Stimulated activated CD4-positive, alpha-beta T cell treated with anti-CD3 and anti-CD28 coated beads, Interleukin-12 subunit alpha, Interleukin-12 subunit beta, amount 100 ng/mL, for 48 hours (primary cell): ENCODE results near the gene IL2RG.

Source experiments
- DNase-seq, 3 donors: peaks; one replicate each; pipeline ENCODE4 v3.0.0-alpha.2; 2020; ENCODE audit warnings: low read depth in 2 of 3, low spot score in 1 of 3

Gene IL2RG

GRCh38 chrX:71111141-71111843, at the start of gene IL2RG:
Gene IL2RG (minus strand): TSS chrX:71111577. CDS start chrX:71111539, 38 bp downstream.
- DNase-seq: peak; percentile 55 to 82 (median 57)

DNA sequence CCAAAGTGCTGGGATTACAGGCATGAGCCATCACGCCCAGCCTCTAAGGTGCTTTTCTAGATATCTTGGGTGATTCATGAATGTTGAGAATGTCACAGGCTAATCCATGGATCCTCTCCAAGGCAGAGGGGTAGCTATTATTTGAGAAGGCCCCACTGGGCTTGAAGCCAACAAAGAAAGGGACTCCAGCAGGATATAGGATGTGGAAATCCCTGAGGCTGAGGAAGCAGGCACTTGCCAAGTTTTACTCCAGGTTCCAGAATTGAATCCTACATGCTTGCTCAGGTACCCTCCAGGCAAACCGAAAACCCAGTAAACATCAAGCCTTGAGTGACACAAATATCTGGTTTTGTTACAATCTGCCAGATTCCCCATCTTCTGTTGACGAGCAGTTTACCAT, 49.1 kb upstream of the IL2RG start:
- DNase-seq: no peak

- no peak for DNase-seq
Observed at GRCh38 chrX:71159335-71159734, 48.0 kb upstream of the IL2RG start.

GRCh38 chrX:71158603-71159002, 47.2 kb upstream of the IL2RG start:
- DNase-seq: no peak

GRCh38 chrX:71154641-71155040, 43.3 kb upstream of the IL2RG start:
- DNase-seq: no peak

GRCh38 chrX:71154196-71154595, 42.8 kb upstream of the IL2RG start:
- DNase-seq: no peak

DNA sequence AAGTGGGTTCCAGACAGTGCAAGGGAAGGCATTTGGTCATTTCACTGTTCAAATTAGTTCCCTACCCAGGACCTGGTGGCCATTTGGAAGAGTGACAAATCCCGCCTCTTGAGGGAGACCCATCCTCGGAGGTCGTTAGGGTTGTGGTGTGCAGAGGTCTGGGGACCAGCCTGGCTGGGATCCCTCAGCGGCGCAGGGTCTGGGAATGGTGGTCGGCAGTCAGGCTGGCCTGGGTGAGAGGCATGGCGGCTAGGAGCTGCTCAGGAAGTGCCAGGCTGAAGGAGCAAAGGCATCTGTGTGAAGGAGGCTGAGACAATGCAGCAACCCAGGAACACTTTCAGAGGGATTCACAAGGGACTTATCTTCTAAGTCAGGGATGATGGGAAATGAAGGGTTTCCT, 40.0 kb upstream of the IL2RG start:
- DNase-seq: no peak

- DNase-seq: no peak
Observed at GRCh38 chrX:71148278-71148663, 36.9 kb upstream of the IL2RG start.

DNA sequence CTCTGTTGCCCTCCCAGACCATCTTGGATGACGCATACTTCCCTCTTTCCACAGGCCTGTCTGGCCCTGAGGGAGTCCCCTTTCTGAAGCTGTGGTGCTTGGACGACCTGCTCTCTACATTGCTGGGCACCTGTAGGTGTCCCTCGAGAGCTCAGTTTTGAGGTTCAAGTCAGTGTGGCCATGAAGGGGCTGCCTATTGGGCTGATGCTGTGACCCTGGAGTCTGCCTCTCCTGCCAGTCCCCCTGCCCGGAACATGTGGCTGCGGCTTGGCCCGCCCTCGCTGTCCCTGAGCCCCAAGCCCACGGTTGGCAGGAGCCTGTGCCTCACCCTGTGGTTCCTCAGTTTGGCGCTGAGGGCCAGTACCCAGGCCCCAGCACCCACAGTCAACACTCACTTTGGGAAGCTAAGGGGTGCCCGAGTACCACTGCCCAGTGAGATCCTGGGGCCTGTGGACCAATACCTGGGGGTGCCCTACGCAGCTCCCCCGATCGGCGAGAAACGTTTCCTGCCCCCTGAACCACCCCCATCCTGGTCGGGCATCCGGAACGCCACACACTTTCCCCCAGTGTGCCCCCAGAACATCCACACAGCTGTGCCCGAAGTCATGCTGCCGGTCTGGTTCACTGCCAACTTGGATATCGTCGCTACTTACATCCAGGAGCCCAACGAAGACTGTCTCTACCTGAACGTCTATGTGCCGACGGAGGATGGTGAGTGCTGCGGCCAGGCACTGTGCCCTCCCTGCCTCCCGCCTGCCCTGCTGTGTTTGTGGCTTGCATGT, 36.3 kb upstream of the IL2RG start:
- no peak for DNase-seq

DNA sequence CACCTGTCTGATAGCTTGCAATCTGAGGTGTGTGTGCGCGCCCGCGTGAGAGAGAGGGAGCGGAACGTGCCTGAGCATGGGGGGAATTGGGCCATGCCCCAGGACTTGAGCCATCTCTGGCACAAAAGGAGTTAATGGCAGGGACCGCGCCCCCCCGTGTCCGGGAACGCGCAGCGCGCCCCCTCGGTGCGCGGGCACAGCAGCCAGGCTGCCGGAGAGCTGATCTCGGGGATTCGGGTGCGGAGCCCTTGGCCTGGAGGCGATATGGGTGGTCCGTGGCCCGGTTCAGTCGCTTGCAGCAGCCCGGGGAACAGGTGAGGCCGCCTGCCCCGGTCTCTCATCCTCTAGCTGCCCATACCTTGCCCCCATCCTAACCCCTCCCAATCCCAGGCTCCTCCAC, 33.3 kb upstream of the IL2RG start, which contains the start of gene NLGN3:
Gene NLGN3 (plus strand): TSS at position 191 of the 400 bp plus-strand sequence. CDS start 2,909 bp downstream, outside the sequence.
- DNase-seq: no peak

DNA sequence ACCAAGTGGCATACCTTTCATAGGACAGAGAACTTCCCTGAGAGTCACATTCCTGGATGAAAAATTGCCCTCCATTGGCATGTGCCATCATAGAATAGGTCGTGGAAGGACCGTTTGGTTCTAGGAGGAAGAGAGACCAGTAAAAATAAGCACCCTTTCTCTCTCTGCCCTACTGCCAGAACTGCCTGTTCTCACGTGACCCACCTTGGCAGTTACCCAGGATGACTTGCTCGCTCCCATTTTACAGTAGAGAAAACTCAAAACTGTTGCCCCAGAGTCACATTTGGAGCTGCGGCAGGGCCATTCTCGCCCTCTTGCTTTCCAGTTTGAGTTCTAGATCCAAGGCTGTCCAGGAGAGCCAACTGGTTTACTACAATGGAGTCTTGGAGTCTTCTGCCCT, 32.1 kb upstream of the IL2RG start:
- DNase-seq: no peak

DNA sequence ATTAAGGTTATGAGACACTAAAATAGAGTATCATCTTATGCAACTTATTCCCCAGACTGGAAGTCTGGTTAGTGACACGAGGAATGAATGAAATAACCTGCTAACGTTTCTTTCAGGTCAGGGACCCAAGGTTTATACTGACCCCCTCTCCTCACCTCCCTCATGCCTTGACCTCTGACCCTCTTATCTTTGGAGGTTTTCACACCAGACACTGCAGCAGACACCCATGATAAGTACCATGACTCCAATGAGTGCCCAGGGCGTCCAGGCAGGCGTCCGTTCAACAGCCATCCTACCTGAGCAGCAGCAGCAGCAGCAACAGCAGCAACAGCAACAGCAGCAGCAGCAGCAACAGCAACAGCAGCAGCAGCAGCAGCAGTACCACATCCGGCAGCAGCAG, 29.1 kb upstream of the IL2RG start:
- no peak for DNase-seq

- DNase-seq: no peak
Observed at GRCh38 chrX:71131510-71131909, 20.1 kb upstream of the IL2RG start.

GRCh38 chrX:71128915-71129765, 17.8 kb upstream of the IL2RG start:
- peak; percentile 60 to 79 (median 61) for DNase-seq

GRCh38 chrX:71128166-71128833, 16.9 kb upstream of the IL2RG start:
- no peak for DNase-seq

- DNase-seq: no peak
Observed at GRCh38 chrX:71118985-71119535, 7.7 kb upstream of the IL2RG start.

DNA sequence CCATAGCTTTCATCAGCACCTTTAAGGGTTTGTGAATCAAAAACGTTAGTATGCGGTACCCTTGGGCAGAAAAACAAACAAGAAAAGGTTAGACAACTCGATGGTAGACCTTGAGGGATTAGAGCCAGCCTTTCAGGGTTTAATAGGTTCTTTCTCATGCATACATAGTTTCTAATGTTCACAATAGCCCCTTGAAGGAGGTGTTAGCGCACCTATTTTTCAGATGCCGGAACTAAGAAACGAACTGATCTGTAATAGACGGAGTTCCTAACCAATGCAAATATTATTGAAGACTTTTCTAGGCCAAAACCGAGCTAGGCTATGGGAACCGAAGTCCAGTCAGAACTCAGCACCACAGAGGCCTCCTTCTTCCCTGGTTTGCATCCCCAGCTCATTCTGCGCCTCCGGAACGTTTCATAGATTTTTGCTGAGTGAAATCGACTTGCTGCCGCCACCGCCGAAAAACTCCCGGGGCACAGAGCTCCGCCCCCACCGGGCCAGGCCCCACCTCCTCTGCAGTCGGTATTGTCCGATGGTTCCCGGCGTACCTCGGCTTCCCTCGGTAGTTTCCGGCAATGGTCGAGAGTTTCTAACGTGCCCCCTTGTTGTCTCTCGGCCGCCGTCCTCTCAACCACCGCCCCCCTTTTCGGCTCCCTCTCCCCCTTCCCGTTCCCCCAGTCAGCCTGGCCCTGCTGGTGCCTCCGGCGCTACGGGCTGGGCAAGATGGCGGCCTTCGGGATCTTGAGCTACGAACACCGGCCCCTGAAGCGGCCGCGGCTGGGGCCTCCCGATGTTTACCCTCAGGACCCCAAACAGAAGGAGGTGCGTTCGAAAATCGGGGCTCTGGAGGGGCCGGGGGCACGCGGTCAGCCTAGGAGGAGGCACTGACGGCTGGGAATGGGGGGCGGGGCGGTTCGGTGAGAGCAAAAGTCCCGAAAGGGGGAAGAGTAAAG, 6.9 kb upstream of the IL2RG start, which contains the start of gene MED12:
Gene MED12 (plus strand): TSS at position 565 of the 953 bp plus-strand sequence. CDS start 159 bp downstream, at position 724.
- peak; percentile 68 to 80 (median 76) for DNase-seq

GRCh38 chrX:71117358-71117757, 6.0 kb upstream of the IL2RG start:
- no peak for DNase-seq

DNA sequence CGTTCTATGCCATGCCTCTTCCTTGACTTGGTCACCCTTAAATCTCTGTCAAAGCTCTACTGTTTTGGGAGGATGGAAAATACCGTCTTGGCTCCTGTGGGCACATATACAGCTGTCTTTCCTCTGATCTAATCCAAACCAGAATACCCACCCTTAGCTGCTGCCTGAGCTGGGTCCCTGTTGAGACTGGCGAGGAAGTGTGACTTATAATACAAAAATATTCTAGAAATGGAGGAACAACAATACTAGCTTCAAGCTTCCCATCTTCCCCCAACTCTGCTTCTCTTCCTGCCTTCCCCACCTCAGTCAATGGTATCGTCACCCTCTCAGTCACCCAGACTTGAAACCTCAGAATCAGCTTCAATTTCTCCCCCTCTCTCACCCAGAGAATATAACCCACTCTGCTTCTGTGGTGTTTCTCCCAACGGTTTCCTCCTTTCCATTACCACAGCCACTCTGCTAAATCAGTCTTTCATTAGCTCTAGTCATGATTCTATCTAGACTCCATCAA, 599 bp upstream of the IL2RG start:
- no peak for DNase-seq
